22Rv1 (cell line): Measurements from ENCODE around the gene STK17A.

Source experiments
- H3K27ac ChIP-seq: fragments of 450-650 bp; 2 replicates; pipeline ENCODE4 v1.5.1; 2017
- ZFX ChIP-seq: fragments of 450-650 bp; IDR thresholded peaks from 2 replicates; pipeline ENCODE4 v1.6.1; 2017; ENCODE audit warnings: antibody characterized with exemption, borderline replicate concordance
- TF ChIP-seq, protein P1 (sequence below): fragments of 450-650 bp; IDR thresholded peaks from 2 replicates; pipeline ENCODE4 v1.5.1; 2017; ENCODE audit warnings: mild to moderate bottlenecking

The STK17A gene

DNA sequence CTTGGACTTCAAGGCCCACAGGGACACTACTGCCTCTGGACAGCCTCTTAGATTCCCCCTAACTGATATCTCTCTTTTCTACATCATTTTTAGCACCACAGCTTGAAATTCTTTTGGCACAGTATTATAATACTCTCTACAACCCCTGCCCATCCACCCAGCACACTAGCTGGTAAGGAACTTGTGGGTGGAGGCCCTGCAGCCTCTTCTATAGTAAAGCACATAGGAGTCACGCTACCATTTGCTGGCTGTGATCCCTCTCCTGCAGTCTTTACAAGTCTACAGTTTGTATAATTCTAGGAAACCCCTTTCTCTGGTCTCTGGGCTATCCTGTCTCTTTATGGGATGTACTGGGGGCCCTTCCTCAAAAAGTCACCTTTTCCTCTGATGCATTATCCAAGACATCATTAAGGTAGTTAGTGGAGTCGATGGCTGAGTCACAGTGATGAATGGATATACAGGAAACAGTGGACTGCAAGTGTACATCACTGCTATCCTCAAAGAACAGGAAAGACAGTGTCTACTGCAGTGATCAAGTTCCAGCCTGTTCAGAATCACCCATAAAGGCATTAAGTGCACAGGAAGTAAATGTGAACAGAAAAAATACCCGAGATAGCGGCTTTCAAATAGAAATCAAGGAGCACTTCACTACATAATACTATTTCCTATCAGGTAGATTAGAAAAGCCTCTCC lies 54.4 kb downstream of the STK17A start:
- no peak overlapping the region for H3K27ac ChIP-seq
- no peak for TF ChIP-seq ZFX
- TF ChIP-seq, protein P1, sequence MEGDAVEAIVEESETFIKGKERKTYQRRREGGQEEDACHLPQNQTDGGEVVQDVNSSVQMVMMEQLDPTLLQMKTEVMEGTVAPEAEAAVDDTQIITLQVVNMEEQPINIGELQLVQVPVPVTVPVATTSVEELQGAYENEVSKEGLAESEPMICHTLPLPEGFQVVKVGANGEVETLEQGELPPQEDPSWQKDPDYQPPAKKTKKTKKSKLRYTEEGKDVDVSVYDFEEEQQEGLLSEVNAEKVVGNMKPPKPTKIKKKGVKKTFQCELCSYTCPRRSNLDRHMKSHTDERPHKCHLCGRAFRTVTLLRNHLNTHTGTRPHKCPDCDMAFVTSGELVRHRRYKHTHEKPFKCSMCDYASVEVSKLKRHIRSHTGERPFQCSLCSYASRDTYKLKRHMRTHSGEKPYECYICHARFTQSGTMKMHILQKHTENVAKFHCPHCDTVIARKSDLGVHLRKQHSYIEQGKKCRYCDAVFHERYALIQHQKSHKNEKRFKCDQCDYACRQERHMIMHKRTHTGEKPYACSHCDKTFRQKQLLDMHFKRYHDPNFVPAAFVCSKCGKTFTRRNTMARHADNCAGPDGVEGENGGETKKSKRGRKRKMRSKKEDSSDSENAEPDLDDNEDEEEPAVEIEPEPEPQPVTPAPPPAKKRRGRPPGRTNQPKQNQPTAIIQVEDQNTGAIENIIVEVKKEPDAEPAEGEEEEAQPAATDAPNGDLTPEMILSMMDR, result no peak

DNA sequence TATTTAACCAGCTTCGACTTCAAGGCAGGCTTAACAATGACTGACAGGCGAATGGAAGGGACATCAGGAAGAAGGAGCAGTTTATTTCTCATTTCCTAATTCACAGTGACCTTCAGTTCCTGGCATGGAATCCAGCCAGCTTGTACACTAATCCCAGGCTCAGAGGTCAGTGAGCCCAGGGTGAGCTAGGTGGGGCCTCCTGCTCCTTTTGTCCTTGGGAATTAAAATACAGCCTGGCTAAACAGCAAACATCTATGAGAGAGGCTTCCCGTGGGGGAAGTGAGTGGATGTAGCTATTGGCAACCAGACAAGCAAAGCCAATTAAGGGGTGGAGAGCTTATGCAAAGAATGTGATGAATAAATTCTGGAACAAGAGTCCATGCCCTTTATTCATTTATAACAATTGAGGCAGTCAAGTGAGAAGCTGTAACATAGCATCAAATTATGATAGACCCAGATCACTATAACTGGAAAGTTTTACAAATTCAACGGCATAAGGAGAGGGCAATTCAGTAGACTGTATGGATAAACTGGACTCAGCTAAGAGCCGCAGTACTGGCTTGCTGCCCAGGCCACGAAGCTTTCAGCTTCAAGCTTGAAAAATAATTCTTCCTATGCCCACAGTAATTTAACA lies 57.1 kb downstream of the STK17A start:
- TF ChIP-seq, protein P1, result no peak
- no peak for TF ChIP-seq ZFX
- H3K27ac ChIP-seq, result no peak overlapping the region

DNA sequence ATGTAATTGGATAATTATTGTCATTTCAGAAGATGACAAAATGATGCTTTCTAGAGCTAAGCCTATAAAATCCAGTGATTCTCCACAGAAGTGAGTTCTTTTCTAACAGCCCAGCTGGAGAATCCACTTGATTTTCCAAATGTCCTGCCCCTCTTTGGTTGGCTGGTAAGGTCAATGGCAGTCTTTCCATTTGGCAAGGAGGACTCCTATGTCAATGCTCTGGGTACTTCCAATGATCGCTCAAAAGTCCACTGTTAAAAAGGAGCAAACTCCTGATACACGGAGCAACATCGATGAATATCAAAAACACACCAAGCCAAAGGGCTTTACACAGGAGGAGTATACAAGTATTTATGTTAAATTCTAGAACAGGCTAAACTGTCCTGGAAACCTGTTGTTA lies 57.8 kb downstream of the STK17A start:
- H3K27ac ChIP-seq, result no peak overlapping the region
- no peak for TF ChIP-seq ZFX
- TF ChIP-seq, protein P1, result no peak

DNA sequence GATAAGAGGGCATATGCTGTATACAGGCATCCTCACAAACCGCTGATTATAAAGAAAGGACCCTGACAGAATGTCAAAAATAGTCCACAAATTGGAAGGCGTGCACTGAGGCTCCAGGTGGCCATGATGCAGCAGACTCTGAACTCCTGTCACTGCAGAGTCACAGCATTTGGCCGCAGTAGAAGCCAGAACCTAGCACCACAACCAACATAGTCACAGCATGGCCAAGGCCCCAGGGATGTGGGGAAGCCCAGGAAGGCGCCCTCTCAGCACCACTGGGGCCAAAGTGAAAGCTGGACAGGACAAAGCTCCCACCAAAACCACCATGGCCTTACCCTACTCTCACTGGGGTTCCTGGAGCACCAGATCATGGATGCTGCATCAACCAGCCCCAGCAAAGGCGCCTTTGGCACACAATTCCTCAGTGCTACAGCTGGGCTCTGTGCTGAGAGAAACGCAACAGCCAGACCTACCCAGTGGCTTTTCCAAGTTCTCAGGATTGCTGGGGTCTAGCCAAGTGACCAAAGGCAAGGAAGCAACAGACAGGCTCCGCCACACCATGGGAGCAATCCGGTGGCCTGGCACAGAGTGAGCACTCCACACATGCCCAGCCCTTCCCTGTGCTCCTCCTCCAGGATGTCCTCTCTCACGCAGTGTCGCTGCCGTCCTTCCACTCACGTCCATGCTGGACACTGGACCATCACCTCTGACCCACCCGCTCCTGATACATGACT lies 60.2 kb downstream of the STK17A start:
- TF ChIP-seq ZFX, result no peak
- TF ChIP-seq, protein P1, result no peak
- no peak overlapping the region for H3K27ac ChIP-seq

DNA sequence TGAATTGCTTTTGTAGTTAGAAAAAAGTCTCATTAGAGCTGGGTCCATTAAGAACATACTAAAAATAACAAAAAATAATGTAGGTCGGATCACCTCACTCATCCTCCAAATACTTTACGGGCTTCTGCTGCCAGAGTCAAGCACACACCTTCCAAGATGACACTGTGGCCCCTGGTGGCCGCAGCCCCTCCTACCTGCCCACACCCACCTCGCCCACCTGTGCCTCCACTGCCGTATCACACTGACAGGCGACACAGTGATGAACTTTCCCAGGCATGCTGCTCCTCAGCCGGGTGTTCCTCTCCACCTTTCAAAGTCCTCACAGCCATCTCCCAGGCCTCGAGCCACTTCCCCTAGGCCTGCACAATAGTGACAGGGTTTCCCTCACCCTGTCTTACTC lies 60.9 kb downstream of the STK17A start:
- H3K27ac ChIP-seq, result no peak overlapping the region
- TF ChIP-seq, protein P1, result no peak
- TF ChIP-seq ZFX, result no peak

DNA sequence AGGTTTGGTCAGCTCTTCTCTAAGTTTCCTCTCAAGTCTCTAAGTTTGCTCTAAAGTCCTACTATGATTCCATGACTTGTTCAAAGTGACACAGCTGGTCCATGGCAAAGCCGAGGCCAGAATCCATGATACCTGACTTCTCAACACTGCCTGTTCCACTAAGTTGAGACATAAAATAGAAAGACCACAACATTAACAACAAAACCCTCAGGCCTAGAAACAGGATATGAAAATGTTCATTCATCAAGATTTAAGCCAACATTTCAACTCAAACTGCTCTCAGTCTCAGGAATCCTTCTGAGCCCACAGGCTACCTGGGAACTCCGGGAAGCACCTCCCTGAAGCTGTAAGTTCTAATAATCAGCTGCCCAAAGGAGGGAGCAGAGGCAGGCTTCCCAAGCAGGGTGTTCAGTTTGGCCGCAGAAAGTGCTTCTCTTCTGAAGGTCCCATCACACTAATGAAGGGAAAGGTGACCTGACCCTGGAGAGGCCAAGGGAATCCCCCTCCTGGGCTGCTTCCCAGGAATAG lies 62.9 kb downstream of the STK17A start:
- no peak overlapping the region for H3K27ac ChIP-seq
- TF ChIP-seq, protein P1, result no peak
- no peak for TF ChIP-seq ZFX
